ENCODE measurements around the gene TMEM245.

TMEM245 gene

GRCh38 chr9:109100543-109101201 is 19.1 kb downstream of the TMEM245 start:
- no peak for DNase-seq

GRCh38 chr9:109098960-109099308 is 20.8 kb downstream of the TMEM245 start:
- no peak for DNase-seq

DNA sequence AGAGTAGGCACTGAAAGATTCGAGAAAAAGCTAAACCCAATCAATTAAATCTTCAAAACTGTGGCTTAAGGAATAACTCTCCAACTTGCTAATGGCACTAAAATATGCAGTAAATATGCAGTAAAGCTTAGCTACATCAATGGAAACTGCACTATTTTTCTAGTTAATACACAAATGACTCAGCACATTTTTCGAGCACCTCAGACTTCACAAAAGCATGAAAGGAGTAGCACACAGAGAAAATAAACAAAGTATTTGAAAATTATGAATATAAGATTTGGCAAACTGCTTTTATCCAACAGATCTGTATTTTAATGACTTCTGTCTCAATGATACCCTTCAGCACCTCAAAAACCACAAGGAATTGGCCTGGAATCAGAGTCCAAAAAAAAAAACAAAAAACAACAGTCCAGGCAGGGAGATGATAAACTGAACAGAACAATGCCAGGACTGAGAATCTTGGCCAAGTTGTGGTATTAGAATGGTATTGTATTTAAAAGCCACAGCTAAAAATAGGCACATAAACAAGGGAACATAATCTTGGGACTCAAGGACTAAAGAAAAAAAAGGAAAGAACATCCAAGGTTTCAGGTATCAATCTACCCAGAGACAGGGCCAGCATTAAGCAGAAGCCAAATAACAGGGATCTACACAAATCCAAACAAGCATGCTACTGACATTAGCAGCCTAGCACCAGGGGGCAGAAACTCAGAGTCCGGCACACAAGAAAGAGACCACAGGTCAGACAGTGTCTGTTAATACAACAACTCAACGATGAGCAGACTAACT is 21.4 kb downstream of the TMEM245 start:
- DNase-seq = peak; percentile 9 to 57 (median 19)

DNA sequence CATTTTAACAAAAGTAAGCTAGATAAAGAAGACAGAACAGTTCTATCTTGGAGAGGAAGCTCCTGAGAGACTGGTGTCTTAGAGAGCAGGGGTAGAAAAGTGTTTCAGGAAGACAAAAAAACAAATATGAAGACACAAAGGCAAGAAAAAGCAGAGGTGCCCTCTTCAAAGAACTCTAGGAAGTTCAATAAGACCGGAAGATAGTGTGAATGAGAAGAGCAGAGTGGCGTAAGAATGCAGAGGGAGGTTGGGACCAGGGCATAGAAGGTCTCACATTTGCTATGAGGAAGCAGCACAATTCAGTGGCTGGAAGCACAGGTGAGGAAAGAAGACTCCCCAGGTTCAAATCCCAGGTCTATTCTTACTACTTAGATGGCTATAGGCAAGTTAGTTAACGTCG is 22.6 kb downstream of the TMEM245 start:
- DNase-seq = no peak

DNA sequence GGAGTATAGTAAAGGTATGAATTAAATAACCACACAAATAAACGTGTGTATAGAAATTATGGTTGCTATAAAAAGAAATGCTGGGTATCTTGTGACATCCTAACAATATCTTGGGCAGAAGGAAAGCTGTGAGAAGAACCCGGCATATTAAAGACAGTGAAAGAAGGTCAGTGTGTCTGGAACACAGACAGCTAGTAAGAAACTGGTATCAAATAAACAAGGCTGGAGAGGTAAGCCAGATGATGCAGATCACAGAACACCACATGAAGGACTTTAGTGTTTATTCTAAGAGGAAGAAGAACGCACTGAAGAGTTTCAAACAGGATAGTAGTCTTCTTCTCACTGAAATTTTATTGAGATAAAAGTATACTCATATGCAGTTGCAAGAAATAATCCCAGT is 24.4 kb downstream of the TMEM245 start:
- no peak for DNase-seq

GRCh38 chr9:109094268-109094667 is 25.5 kb downstream of the TMEM245 start:
- DNase-seq = no peak

- no peak for DNase-seq
Observed at GRCh38 chr9:109092587-109092986, 27.2 kb downstream of the TMEM245 start.

DNA sequence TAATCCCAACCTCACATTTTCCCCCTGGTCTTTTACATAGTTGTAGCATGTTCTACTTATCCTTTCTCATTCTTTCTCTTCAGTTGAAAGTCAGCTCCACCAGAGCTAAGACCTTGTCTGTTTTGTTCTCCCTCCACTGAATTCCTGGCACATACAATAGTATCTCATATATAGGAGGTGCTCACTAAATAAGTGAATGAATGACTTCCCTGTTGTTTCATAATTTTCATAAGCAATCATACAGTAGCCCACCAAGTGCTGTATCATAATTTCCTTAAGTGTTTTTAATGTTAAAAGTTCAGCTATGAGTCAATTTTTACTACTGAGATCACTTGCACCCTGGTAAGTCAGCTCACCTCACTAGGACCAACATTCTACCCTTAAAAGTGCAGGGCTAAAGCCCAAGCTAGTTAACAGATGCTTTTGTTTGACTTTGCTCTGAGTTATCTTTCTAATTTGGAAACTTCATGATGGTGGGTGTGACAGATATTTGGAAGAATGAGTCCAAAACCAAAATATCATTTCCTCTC is 27.6 kb downstream of the TMEM245 start:
- DNase-seq = no peak

DNA sequence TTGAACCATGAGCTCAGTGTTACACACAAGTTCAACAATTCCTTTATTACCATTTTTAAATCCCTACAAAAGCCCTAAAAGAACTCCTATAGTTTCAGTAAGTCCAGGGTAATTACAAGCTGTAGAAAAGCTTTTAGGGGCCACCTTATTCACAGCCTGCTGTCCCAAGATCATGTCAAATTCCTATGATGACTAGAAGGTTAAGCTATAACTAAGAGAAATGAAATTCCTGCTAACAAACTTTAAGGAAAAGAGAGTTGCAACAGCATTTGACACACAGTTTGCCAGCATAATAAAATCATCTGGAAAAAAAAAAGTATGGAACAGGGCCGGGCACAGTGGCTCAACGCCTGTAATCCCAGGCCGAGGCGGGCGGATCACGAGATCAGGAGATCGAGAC is 31.5 kb downstream of the TMEM245 start:
- no peak for DNase-seq

DNA sequence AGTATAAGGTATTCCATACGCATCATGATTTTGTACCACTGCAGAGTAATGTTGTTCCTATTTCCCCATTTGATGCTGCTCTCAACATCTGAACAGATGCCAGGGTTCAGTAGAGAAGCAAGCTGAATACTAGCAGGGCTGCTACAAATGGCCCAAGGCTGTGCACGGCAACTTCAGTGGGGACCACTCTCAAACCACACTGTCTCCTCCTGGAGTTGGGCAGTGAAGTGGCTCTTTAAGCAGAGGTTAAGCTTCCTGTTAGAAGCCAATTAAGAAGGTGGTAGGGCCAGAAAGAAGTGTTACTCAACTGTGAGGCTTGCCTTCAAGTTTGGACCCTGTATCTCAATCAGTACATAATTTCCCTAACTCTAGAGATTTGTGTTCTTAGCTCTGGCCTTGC is 32.0 kb downstream of the TMEM245 start:
- no peak for DNase-seq

DNA sequence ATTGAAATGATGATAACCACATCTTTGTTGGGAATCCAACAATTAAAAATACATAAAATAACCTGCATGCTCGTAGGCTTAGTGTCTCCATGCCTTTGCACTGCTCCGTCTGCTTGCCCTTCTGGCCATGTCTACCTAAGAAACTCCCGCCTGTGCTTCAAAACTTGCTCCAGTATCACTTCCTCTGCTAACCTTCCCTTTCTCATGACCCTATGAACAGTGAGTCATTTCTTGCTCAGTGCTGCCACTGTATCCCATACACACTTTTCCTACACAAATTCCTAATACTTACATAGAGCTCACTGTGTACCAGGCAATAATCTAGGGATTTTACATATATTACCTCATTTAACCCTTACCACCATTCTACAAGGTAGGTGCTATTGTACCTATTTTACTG is 33.5 kb downstream of the TMEM245 start:
- DNase-seq = no peak

DNA sequence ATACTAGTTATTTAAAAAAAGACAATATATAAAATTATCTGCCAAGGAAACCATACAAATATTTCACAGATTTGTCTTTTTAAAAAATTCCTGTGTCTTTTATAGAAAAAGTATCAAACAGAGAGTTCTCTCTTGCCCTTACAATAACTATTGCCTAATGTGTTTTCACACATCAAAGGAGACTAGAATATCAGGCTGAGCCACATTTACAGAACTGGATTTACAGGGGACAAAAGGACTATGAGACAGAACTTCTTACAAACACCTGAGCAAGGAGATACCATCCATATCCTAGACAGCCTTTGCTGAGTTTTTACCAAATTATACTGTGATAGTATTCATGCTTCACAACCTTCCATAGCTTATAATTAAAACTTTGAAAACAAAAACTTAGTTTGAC is 34.2 kb downstream of the TMEM245 start:
- DNase-seq = no peak

DNA sequence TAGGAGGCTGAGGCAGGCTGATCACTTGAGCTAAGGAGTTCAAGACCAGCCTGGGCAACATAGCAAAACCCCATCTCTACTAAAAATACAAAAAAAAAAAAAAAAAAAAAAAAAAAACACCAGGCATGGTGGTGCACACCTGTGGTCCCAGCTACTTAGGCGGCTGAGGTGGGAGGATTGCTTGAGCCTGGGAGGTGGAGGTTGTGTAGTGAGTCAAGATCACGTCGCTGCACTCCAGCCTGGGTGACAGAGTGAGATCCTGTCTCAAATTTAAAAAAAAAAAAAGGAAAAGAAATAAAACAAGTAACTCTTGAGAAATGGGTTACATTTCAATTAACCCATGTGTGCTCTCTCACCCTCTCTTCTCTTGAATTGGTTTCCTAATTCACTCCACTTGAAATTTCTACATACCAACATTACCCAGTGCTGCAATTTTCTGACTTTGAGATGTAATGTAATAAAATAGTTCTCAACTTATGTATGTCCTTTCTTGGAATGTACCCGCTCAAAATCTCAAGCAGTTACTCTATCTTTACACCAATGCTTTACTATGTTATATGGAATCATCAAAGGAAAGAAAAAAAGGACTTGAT is 35.8 kb downstream of the TMEM245 start:
- no peak for DNase-seq

DNA sequence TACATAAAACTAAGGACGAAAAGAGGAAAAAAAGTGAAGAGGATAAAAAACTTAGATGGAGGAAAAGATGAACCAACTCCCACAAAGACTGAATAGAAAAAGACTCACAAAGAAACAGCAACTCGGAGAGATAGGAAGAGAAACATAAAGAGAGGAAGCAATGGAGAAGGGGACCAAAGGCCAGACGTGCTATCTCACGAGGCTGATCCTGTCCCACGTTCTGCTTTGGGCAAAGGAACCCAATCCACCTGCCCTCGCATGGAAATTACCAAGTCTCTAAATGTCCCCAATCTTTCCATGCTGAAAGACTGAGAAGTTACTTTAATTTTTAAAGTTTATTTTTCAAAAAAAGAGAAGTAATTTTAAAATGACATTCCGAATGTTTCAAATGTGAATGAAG is 36.6 kb downstream of the TMEM245 start:
- no peak for DNase-seq

GRCh38 chr9:109082091-109082620 is 37.6 kb downstream of the TMEM245 start:
- DNase-seq = no peak

DNA sequence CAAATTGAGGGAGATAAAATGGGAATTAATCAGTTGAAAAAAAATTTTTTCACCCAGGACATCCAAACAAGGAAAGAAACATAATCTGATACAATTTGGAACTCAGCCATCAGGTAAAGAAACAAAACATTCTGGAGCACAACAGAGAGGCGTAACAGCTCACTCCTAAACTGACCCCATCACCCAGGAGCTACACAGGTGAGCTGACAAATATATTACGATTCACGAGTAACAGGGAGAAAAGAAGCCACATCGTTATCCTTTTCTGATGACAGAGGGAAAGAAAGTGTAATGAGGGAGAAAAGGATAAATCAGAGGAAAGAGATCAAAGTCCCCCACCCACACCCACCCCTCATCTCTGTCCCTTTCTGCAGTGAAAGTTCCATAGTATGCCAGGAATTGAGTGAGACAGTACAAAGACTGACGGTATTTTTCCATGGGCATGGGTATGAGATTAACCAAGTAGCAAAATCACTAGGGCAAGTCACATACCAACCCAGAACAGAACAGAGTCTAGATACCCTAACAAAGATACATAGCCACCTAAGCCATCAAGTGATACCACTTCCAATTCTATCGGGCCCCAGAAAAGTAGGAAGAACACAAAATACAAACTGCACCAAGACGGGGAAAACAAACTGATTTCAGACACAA is 45.4 kb downstream of the TMEM245 start:
- no peak for DNase-seq

- no peak for DNase-seq
Observed at GRCh38 chr9:109072821-109073435, 46.8 kb downstream of the TMEM245 start.

DNA sequence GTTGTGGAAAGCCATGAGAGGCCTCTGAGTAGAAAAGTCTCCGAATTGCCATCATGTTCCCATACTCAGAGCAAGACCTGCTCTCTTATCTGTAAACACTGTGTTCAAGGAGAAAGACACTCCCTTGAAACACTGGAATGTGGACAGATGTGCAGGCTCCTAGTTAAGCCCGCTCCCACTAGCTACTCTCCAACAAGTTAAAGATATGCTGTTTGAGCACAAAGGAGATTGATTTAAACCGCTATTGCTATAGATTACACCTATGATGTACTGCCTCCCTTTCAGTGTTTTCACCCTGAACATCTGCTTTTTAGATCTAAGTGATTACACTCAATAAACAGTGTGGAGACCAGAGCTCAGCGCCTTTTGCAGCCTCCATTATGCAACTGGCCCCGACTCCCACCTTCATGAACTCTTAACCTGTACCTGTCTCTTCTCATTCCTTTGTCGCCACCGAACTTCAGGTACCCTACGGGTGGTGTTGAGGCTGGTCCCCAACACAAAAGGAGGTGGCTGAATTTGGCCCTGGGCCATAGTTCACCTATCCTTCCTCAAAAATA is 47.5 kb downstream of the TMEM245 start:
- DNase-seq = no peak

GRCh38 chr9:109068764-109069163 is 51.0 kb downstream of the TMEM245 start:
- DNase-seq = no peak

- DNase-seq = no peak
Observed at GRCh38 chr9:109064963-109065702, 54.6 kb downstream of the TMEM245 start.

- no peak for DNase-seq
Observed at GRCh38 chr9:109063760-109064159, 56.0 kb downstream of the TMEM245 start.

DNA sequence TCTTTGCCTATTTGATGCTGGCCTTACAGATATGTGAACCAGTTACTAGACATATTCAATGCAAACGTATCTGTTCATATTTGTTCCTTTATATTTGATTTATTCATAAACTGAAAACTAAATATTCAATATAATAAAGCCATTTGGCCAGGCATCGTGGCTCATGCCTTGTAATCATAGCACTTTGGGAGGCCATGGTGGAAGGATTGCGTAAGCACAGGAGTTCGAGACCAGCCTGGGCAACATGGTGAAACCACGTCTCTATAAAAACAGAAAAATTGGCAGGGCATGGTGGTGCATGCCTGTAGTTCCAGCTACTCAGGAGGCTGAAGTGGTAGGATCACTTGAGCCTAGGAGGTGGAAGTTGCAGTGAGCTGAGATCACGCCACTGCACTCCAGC is 57.2 kb downstream of the TMEM245 start:
- DNase-seq = no peak
